ENCODE data around the gene SHQ1.

Gene SHQ1

GRCh38 chr3:72848703-72849081, 447 bp upstream of the SHQ1 start:
- peak overlapping the region; percentile 47; the same call in 1 of the 2 replicates for H3K9ac ChIP-seq
- H3K4me1 ChIP-seq: peaks cover 34% of the 10 kb centered on the region
- no peaks in the 10 kb centered on the region for H3K36me3 ChIP-seq
- peak overlapping the region; percentile 89 for H3K4me3 ChIP-seq
- H3K4me2 ChIP-seq: peak overlapping the region; percentile 96
- no peak overlapping the region for H3K27ac ChIP-seq
- H3K27me3 ChIP-seq: no peaks in the 10 kb centered on the region
- H3K9me3 ChIP-seq: no peaks in the 10 kb centered on the region
- TF ChIP-seq Cebpa-rat (IDR thresholded peaks at IDR 0.05): no peak
- H4K20me1 ChIP-seq: peaks cover 34% of the 10 kb centered on the region

- no peak for TF ChIP-seq Cebpa-rat (IDR thresholded peaks at IDR 0.05)
- H3K9me3 ChIP-seq: no peaks in the 10 kb centered on the region
- H3K36me3 ChIP-seq: peaks cover 7% of the 10 kb centered on the region
- H3K27me3 ChIP-seq: no peaks in the 10 kb centered on the region
- H3K9ac ChIP-seq: peak overlapping the region; percentile 81
- peak overlapping the region; percentile 96 for H3K4me2 ChIP-seq
- no peak overlapping the region for H3K27ac ChIP-seq
- H4K20me1 ChIP-seq: peaks cover 34% of the 10 kb centered on the region
- peak overlapping the region; percentile 89 for H3K4me3 ChIP-seq
- H3K4me1 ChIP-seq: peaks cover 34% of the 10 kb centered on the region
These were observed 963 bp downstream of the SHQ1 start for GRCh38 chr3:72847282-72847681.

GRCh38 chr3:72846166-72846565, 2.1 kb downstream of the SHQ1 start:
- Histone ChIP-seq H3K27ac (no peak overlapping the region), H3K9me3 (peaks cover 6% of the 10 kb centered on the region), H3K4me2 (peak overlapping the region; percentile 96), H3K27me3 (no peaks in the 10 kb centered on the region), H3K36me3 (peaks cover 18% of the 10 kb centered on the region), H4K20me1 (peaks cover 34% of the 10 kb centered on the region), H3K4me3 (no peak overlapping the region), H3K4me1 (peaks cover 34% of the 10 kb centered on the region), H3K9ac (no peak overlapping the region)
- TF ChIP-seq Cebpa-rat (IDR thresholded peaks at IDR 0.05): no peak

- Histone ChIP-seq H3K4me3 (no peak overlapping the region), H3K27ac (no peak overlapping the region), H3K36me3 (peaks cover 35% of the 10 kb centered on the region), H3K4me1 (peaks cover 31% of the 10 kb centered on the region), H3K4me2 (no peak overlapping the region), H3K9me3 (peaks cover 6% of the 10 kb centered on the region), H4K20me1 (peaks cover 34% of the 10 kb centered on the region), H3K27me3 (no peaks in the 10 kb centered on the region), H3K9ac (no peak overlapping the region)
- TF ChIP-seq Cebpa-rat (IDR thresholded peaks at IDR 0.05): no peak
These were observed 3.7 kb downstream of the SHQ1 start for GRCh38 chr3:72844436-72844993.

GRCh38 chr3:72839057-72839456, 9.2 kb downstream of the SHQ1 start:
- Histone ChIP-seq H3K27ac (no peak overlapping the region), H3K27me3 (no peaks in the 10 kb centered on the region), H3K4me1 (no peaks in the 10 kb centered on the region), H4K20me1 (peaks cover 16% of the 10 kb centered on the region; the same call in 1 of the 2 replicates), H3K4me2 (no peak overlapping the region), H3K4me3 (no peak overlapping the region), H3K36me3 (peaks cover 83% of the 10 kb centered on the region), H3K9me3 (peaks cover 6% of the 10 kb centered on the region), H3K9ac (no peak overlapping the region)
- no peak for TF ChIP-seq Cebpa-rat (IDR thresholded peaks at IDR 0.05)

- Histone ChIP-seq H4K20me1 (peaks cover 15% of the 10 kb centered on the region; the same call in 1 of the 2 replicates), H3K4me2 (no peak overlapping the region), H3K4me3 (no peak overlapping the region), H3K4me1 (no peaks in the 10 kb centered on the region), H3K27me3 (no peaks in the 10 kb centered on the region), H3K9ac (no peak overlapping the region), H3K9me3 (peaks cover 6% of the 10 kb centered on the region), H3K36me3 (peaks cover 93% of the 10 kb centered on the region), H3K27ac (no peak overlapping the region)
- no peak for TF ChIP-seq Cebpa-rat (IDR thresholded peaks at IDR 0.05)
These were observed 11.3 kb downstream of the SHQ1 start for GRCh38 chr3:72836923-72837322.

- Histone ChIP-seq H3K4me2 (no peak overlapping the region), H4K20me1 (peaks cover 18% of the 10 kb centered on the region; the same call in 1 of the 2 replicates), H3K27me3 (no peaks in the 10 kb centered on the region), H3K27ac (no peak overlapping the region), H3K9me3 (peaks cover 2% of the 10 kb centered on the region), H3K9ac (no peak overlapping the region), H3K4me1 (no peaks in the 10 kb centered on the region), H3K36me3 (peaks cover 91% of the 10 kb centered on the region), H3K4me3 (no peak overlapping the region)
- no peak for TF ChIP-seq Cebpa-rat (IDR thresholded peaks at IDR 0.05)
These were observed 11.8 kb downstream of the SHQ1 start for GRCh38 chr3:72836416-72836815.

GRCh38 chr3:72830452-72831223, 17.6 kb downstream of the SHQ1 start:
- Histone ChIP-seq H3K36me3 (peaks cover 69% of the 10 kb centered on the region), H3K27ac (no peak overlapping the region), H3K4me3 (no peak overlapping the region), H3K4me1 (no peaks in the 10 kb centered on the region), H3K9me3 (peaks cover 5% of the 10 kb centered on the region; the same call in 1 of the 2 replicates), H3K27me3 (no peaks in the 10 kb centered on the region), H3K4me2 (no peak overlapping the region), H4K20me1 (peaks cover 14% of the 10 kb centered on the region; the same call in 1 of the 2 replicates), H3K9ac (no peak overlapping the region)
- no peak for TF ChIP-seq Cebpa-rat (IDR thresholded peaks at IDR 0.05)

- Histone ChIP-seq H3K27ac (no peak overlapping the region), H4K20me1 (0 out of 2 replicates have a peak, but pooled peaks cover 4% of the 10 kb centered on the region), H3K9me3 (peaks cover 5% of the 10 kb centered on the region; the same call in 1 of the 2 replicates), H3K36me3 (peaks cover 59% of the 10 kb centered on the region), H3K4me3 (no peak overlapping the region), H3K4me1 (no peaks in the 10 kb centered on the region), H3K4me2 (no peak overlapping the region), H3K27me3 (no peaks in the 10 kb centered on the region), H3K9ac (no peak overlapping the region)
- no peak for TF ChIP-seq Cebpa-rat (IDR thresholded peaks at IDR 0.05)
These were observed 18.5 kb downstream of the SHQ1 start for GRCh38 chr3:72829701-72830100.

- Histone ChIP-seq H3K4me2 (peak overlapping the region; percentile 72), H3K4me3 (no peak overlapping the region), H3K9ac (no peak overlapping the region), H3K36me3 (no peaks in the 10 kb centered on the region; the same call in 1 of the 2 replicates), H3K4me1 (peaks cover 40% of the 10 kb centered on the region), H3K27ac (no peak overlapping the region), H3K9me3 (no peaks in the 10 kb centered on the region), H3K27me3 (no peaks in the 10 kb centered on the region), H4K20me1 (peaks cover 50% of the 10 kb centered on the region)
- no peak for TF ChIP-seq Cebpa-rat (IDR thresholded peaks at IDR 0.05)
These were observed 27.0 kb downstream of the SHQ1 start for GRCh38 chr3:72821161-72821781.

Measured in BLaER1 (cell line).